ENCODE results near the gene ADSL.

ADSL gene

GRCh38 chr22:40406063-40406890 lies 60.0 kb downstream of the ADSL start:
- DNase-seq = no peak

GRCh38 chr22:40407021-40407761 lies 60.9 kb downstream of the ADSL start:
- no peak for DNase-seq

DNA sequence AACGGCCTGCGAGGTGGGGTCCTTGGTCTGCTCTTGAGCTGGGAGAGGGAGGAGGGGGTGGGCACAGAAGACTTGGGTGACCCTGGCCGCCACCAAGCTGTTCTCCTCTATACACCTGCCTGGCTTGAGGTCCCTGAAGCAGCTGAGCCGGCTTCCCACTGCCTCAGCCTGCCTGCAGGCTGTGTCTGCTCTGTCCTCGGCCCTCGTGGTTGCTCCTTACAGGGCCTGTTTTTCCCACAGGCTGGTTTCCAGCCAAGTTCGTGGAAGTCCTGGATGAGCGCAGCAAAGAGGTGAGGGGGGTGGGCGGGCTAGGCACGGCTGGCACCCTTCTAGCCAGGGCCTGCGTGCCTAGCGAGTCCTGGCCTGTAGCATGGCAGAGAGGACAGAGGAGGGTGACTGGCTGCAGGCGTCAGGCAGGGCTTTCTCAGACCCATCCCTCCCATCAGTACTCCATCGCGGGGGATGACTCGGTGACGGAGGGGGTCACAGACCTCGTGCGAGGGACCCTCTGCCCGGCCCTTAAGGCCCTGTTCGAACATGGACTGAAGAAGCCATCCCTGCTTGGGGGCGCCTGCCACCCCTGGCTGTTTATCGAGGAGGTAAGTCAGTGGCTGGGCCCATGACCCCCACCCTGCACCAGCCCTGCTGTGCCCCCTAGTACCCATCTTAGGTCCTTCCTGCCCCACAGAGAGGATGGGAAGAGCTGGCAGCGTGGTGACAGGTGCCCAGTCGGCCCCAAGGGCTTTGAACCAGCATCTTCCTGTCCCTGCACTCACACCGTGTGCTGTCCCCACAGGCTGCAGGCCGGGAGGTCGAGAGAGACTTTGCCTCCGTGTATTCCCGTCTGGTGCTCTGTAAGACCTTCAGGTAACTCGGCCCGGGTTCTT lies 61.8 kb downstream of the ADSL start:
- DNase-seq = no peak

- DNase-seq = no peak
Observed at GRCh38 chr22:40408718-40409612, 62.7 kb downstream of the ADSL start.

GRCh38 chr22:40409613-40410113 lies 63.4 kb downstream of the ADSL start:
- DNase-seq = no peak

DNA sequence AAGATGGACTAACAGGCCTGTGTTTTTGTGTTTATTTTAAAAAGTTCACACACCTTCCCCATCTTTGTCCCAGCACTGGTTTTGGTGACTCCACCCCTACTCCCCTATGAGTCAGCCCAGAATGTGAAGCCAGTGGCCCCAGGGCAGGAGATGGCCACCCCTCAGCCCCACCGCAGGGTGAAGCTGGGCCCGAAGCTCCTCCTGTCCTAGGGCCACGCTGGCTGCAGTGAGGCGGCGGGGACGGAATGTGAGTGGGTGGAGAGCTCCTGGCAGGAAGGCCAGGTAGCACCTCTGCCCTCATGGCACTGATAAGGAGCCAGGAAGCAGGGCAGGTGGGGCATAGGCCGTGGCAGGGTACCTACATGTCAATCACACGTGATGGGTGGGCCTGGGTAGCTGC lies 64.0 kb downstream of the ADSL start:
- DNase-seq = no peak

DNA sequence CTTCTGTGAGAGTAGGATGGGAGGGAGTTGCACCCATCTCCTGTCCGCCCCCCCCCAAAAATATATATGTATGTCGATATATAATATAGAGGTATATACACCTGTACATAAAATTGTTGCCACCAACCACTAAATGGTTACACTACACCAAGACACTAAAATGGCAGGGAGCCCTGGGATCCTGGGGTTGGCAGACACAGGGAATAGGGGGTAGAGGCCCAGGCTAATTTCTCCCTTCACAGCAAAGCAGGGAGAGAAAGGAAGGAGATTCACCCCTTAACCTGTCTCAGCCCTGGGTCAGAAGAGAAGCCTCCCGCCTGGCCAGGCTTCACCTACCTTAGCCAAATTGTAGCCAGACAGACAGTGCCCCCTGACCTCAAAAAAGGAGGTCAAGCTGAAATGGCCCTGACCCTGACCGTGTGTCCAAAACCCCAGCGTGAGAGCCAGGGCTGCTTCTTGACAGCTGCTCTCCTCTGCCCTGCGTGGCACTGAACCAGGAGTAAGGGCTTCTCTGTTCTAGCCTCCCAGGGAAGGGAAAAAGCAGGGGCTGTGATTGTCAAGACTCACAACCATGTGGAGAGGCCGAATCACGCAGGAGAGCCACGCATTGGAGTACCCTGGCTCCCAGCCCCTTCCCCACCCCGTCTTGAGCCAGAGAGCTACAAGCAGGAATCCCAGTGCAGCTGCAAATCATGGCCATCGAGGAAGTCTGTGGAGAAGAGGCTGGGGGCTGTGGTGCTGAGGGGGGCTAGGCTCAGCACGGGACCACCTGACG lies 64.6 kb downstream of the ADSL start:
- DNase-seq = no peak

DNA sequence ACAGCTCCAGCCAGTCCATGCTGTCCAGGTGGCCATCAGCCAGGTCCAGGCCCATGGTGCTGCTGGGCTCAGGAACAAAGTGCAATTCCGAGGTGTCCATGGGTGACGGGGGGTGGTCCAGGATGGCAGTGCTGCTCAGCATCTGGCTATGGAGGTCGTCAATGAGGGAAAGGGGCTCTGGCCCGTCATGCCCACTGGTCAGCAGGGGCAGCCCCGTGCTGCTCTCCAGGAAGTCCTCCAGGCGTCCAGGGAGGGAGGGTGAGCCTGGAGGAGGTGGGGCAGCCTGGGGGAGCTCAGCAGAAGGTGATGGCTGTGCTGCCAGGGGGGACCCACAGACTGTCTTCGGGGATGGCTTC lies 65.2 kb downstream of the ADSL start:
- no peak for DNase-seq

- DNase-seq = no peak
Observed at GRCh38 chr22:40412441-40412840, 66.1 kb downstream of the ADSL start.

DNA sequence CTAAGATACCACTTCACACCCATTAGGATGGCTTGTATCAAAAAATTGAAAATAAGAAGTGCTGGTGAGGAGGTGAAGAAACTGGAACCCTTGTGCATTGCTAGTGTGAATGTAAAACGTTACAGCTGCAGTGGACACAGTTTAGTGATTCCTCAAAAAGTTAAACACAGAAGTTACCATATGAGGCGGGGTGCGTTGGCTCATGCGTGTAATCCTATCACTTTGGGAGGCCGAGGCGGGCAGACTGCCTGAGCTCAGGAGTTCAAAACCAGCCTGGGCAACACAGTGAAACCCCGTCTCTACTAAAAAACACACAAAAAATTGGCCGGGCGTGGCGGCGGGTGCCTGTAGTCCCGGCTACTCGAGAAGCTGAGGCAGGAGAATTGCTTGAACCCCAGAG lies 67.6 kb downstream of the ADSL start:
- DNase-seq = no peak

GRCh38 chr22:40414311-40414710 lies 68.0 kb downstream of the ADSL start:
- DNase-seq = no peak

GRCh38 chr22:40414838-40415505 lies 68.7 kb downstream of the ADSL start:
- no peak for DNase-seq

GRCh38 chr22:40415531-40416266 lies 69.4 kb downstream of the ADSL start:
- DNase-seq = no peak

GRCh38 chr22:40416267-40416570 lies 69.9 kb downstream of the ADSL start:
- no peak for DNase-seq

DNA sequence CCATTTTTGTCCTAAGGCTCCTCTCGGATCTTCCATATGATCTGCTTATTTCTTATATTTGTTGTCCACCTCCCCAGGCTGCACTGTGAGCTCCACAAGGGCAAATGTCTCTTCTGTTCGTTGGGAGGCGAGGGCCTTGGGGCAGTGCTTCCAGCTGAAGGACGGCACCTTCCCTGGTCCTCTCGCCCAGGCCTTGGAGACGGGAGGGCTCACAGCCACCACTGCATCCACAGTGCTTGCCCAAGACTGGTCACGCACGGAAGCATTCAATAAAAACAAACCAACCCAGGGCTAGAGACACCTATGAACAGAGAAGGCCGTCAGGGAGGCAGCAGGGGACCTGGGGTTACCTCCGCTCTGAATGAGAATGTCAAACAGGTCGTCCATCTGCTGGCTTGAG lies 70.3 kb downstream of the ADSL start:
- no peak for DNase-seq

DNA sequence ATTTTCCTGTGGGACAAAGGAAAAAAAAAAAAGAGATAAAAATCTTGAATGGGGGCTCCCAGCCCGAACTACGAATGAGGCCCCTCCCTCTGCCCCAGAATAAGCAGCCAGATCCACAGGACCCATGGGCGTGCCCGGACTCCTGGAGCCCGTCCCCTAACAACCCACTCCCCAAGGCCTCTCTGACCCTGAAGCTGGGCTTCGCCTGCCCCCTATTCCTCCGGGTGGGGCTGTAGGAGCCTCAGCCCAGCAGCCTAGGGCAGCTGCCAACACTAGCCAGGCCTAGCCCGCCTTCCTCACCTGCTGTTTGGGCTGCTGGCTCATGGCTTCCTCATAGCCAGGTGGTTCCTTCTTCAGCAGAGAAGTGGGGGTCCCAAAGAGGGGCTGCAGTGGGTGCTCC lies 70.7 kb downstream of the ADSL start:
- DNase-seq = no peak

DNA sequence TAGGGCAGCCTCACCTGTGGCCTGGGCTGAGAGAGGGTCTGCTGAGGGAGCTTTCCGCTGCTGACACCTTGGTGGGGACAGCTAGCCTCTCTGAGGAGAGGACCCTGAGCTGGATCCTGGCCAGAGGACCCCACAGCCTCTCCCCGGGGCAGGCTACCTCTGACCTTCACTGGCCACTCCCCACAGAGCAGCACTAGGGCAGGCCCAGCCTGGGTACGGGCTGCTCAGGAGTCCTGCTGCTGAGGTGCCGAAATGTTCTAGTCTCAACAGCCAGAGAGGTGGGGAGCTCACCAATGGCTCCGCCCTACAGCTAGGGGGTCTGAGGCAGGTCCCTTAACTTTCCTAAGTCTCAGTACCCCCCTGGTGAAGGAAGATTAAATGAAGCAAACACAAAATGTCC lies 71.6 kb downstream of the ADSL start:
- DNase-seq = no peak

- no peak for DNase-seq
Observed at GRCh38 chr22:40418366-40419201, 72.3 kb downstream of the ADSL start.

GRCh38 chr22:40419718-40420117 lies 73.4 kb downstream of the ADSL start:
- no peak for DNase-seq
